NCI-H187 treated with DMSO at 0.1 percent for 48 hours (cell line): ENCODE results near the gene NCR3LG1.
A peak's percentile ranks its signal among the peaks of the same experiment; 100 is the strongest.

ENCODE experiments used
- DNase-seq: peaks from one replicate; lab custom pipeline; 2025; lab: John Stamatoyannopoulos, UW

The NCR3LG1 gene

DNA sequence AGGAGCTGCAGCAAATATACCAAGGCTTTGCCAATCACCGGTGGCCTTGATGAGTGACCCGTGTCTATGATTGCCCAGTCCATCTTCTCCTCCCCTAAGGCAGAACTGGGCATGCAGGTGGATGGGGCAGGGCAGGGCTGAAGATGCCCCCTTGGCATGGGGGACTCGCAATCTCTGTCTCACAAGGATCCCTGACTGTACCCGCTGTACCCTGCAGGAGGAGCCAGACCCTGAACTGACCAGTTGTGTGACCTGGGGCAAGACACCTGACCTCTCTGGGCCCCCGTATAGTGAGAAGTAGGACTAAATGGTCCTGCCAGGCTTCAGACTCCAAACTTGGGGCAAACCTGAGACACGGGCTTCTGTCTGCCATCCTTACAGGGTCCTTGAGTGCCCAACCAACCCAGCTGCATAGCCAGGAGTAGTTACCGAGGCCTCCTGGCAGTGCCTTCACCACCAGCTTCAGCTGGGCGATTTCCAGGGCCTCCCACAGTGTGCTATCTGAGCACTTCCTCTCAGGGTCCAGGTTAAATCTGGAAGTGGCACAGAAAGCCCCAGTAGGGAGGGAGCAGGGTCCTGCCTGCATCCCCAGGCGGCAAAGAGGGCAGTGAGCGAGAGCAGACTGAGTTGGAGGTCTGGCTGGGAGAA lies 43.3 kb downstream of the NCR3LG1 start:
- DNase-seq = no peak

DNA sequence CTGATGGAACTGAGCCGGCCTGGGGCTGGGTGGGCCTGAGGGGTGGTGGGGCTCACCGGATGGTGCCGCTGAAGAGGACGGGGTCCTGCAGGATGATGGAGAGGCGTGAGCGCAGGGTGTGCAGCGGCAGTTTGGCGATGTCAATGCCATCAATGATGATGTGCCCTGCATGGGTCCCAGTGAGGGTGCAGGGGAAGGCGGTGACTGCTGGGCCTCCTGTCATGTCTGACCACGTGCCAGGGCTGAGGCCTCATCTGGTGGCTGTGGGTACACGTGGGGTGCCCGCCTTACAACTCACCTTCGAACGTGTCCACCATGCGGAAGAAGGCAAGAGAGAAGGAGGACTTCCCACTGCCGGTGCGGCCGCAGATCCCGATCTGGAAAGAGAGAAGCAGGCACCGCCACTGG lies 44.0 kb downstream of the NCR3LG1 start:
- no peak for DNase-seq

DNA sequence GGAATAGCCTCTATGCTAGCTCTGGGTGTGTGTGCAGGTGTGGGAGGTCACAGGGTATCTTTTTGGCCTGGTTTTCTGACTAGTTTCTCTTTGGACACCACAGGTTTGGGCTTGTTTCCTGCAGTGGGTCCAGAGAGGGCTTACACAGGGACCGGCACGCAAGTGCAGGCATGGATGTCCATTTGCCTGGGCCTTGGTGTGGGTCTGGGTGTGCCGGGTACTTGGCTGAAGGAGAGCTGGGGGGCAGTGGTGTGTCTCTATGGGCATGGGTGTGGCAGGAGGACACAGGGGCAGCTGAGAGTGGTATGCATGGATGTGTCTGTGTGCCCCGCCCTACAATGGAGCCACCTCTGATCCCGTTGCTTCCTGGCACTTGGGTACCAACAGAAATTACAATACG lies 44.4 kb downstream of the NCR3LG1 start:
- DNase-seq = no peak

DNA sequence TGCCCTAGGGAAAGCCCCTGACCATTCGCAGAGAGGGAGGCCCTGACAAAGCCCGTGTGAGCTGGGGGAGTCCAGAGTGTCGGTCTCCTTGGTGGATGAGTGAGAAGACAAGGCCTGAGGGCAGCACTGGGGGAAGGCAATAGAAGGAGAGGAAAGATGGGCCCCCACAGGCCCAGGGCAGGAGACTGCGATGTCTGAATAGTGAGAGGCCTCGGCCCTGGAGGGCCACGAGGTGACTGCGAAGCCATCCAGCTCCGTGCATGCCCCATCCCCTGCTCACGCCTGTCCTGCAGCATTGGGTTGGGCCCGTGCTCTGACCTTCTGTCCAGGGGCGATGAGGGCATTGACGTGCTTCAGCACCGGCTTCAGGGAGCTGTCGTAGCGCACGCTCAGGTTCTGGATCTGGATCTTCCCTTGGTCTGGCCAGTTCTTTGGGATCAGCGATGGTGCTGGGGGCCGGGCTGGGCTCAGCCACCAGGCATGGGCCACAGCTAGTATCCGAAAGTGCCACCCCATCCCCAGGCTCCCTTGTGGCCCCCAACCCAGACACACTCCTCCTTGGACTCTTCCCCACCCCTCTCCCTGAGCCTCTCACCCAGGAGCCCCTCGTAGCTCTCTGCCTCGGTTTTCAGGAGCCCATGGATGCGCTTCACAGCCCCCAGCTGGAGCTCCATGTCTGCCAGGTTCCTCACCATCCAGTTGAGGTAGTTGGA lies 45.2 kb downstream of the NCR3LG1 start:
- no peak for DNase-seq

DNA sequence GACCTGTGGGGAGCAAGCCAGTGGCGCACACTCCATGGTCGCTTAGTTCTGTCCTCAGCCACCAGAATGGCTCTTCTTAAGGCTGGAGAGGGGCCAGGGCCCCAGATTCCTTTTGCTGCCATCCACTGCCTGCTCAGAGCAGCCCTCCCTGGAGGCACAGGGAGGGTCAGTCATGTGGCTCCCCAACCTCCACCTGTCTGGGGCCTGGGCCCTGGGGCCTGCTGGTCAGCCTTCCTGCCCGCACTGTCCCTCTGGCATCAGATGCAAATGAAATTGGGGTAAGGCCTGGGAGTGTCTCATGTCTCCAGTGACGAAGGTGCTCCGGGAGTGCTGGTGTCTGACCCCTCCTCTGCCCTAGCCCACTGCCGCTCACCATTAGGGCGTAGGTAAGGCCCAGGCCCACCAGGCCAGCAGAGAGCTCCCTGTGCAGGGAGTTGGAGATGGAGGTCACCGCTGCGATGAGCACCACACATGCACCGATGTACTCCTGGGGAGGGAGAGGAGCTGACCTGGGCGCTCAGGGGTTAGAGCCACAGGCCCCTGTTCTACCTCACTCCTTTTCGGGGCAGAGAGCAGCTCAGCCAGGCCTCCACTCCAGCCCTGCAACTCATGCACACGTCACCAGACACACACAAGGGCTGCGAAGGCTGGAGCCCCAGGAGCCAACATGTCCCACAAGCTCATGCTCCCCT lies 45.9 kb downstream of the NCR3LG1 start:
- DNase-seq = no peak

DNA sequence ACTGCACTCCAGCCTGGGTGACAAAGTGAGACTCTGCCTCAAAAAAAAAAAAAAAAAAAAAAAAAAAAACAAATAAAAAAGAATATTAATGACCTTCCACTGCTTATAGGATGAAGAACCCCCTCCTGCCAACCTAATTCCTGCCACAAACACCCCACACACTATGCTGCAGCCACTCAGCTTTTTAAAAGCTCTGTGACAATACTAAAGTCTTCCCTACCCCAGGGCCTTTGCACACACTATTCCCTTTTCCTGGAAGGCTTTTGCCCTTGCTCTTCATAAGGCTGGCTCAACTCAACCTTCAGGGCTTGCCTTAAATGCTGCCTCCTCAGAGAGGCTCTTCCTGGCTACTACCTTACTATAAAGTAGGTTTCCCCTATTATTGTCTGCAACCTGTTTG lies 47.6 kb downstream of the NCR3LG1 start:
- DNase-seq = no peak

DNA sequence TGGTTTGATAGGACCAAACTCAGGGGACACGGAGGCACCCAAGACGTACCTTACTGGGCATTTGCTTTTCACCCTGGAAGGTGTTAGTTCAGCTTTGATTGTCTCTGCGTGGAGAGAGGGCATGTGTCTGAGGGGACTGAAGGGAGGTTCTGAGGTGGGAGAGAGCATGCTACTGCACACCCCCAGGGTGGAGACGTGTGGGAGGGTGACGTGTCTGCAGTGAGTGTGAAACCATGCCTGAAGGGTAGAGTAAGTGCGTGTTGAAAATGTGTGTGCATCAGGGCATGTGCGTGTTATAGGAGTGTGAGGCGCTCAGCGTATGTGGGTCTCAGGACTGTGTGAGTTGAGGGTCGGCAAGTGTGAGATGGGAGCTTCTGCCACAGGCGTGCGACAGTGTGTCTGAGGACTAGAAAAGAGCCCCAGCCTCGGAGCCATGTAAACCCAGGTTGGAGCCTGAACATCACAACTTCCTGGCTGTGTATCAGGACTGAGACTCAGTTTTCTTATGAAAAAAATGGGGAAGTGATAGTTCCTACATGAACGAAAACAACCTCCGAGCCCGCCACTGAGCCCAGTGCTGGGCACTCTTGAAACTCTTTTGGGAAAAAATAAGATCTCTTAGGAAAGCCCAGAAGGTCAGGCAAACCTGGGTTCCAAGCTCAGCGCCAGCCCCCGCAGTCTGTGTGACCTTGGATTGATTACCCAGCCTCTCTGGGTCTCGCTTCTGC lies 48.6 kb downstream of the NCR3LG1 start:
- no peak for DNase-seq

DNA sequence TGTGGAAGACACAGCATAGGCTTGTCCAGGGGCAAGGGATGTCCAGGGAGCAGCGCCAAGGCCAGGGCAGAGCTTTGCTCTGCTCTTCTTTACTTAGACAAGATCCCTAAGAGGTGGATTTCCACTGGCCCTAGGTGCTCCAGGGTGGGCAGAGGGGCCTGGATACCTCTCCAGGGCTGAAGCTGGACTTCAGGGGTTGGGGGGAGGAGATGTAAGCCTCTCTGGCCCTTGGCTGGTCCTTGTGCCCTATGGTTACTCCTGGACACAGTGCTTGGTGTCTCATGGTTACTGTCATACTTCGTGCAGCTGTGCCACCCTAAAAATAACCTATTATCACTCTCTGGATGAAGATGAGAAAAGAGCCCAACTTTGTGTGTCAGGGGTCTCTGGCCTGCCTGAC lies 49.7 kb downstream of the NCR3LG1 start:
- DNase-seq = no peak

DNA sequence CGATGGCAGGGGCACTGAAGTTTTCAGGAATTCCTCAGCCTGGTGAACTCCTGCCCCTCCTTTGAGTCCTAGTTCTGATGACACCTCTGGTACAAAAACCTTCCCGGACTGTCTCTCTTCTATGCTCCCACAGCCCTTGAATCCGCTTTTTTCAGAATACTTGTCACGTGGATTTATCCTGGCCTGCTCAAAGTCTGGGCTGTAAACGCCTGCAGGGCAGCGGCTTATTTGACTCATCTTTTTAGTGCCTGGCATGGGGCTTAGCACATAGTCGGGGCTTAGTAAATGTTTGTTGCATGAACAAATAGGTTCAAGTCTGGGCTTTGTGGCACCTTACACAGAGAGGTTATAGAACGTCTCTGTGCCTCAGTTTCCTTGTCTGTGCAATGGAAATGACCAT lies 50.2 kb downstream of the NCR3LG1 start:
- no peak for DNase-seq

DNA sequence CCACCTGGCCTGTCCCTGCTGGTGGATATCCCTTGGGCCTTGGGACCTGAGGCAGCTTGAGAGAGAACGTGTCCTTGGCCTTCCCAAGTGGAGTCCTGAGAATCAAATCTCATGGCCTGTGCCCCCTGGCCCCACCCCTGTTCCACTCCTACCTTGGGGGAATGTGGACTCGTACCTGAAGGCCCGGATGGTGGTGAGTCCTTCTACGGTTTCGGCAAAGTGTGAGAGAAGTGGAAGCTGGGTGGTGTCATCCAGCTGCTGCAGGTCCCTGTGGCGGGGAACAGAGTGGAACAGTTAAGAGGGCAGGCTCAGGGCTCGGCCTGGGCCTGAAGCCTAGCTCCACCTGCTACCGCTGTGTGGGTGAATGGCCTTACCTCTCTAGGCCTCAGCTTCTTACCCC lies 50.9 kb downstream of the NCR3LG1 start:
- DNase-seq = no peak

DNA sequence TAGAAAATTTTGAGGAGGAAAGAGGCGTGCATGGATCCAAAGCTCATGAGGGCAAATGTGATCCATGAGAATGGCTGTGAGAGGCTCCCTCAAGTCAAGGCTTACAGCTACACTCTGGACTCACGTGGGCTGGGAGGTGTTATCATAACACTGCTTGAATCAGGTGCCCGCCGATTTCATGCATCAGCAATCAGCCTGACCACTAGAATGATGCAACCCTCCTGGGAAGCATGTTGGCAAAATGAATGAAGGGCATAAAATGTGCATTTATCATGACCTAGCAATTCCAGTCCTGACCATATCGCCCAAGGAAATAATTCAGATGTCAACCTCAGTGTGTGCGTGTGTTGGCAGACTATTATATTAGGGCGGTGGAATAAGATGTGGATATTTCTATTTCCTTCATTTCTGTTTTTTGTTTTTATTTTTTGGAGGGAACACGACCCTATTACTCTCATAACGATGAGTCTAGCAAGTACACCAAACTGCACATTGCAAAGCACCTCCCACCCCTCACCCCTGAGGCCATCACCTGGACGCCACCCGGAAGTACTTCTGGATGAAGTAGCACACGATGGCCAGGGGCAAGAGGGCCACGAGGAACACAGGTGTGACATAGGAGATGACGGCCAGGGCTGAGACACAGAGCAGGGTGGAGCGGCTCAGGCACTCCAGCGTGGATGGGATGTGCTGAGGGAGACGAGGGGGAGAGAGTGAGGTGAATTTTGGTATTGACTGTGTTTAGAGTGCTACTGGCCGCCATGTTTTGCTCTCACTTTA lies 52.6 kb downstream of the NCR3LG1 start:
- DNase-seq = no peak

DNA sequence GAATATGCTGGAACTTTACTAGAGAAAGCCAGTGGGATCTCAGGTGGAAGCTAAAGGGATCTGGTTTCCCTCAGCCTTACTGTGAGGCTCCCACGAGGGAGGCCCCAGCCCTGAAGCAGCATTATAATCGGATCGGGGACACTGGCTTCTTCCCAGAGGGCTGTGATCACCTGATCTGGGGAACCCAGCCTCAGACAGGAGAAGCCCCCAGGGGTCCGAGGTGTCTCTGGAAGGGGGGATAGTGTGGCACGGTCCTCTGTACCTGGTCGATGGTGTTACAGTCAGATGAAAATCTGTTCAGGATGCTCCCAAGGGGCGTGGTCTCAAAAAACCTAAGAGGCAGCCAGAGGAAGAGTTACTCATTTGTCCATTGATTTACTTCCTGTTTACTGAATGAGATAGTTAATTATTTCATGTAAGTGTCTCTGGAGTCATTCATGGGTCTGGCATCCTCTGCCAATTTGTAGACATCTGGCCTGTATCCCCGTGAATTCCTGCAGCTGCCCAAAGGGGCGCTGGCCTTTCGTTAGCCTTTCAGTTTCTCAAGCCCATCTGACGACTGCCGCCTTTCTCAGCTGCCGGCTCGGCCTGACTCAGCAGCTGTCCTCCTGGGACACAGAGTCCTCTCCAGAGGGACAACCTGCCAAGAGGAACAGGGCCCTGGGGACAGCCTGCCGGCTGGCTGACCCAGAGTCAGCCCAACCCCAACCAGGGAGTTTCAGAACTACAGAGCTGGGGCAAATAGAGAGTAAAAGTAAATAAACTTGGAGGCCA lies 53.8 kb downstream of the NCR3LG1 start:
- DNase-seq = no peak

DNA sequence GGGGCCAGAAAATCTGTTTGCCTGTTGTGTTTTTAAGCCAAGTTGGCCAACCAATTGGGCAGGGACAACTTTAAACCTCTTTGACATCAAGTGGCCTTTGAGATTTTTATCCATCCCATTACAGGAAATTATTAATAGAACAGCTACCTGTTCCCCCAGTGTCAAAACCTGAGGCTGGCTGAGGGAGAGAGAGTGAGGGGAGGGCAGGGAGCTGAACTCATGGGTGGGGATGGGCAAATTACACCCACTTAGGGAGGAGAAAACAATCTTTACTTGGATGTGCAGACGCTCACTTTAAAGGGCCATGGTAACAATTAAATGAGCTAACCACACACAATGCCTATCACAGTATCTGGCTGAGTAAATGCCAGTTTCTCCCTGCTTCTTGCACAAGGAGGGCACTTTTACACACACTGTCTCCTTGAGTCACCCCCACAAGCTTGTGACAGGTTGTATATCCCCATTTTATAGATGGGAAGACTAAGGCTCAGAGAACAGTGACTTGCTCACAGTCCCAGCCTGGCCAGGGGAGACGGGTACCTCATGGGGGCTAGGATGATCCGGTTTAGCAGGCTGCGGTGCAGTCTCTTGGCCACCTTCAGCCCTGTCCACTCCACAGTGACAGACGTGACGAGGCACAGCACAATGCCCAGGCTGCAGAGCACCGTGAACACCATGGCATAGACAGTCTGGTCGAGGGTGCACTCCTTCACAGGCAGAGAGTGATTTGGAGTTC lies 54.6 kb downstream of the NCR3LG1 start:
- no peak for DNase-seq

DNA sequence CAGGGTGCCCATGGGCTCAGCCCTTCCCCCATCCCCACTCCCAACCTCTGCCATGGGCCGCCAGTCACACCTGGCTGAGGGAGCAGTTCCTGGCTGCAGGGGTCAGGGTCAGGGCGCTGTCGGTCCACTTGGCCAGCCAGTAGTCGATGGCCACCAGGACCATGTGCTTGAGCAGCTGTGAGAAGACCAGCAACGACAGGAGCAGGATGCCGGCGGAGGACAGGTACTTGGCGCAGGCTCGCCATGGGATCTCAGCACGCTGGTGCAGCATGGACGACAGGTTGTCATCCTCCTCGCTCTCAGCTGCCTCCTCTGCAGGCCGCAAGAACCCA lies 55.2 kb downstream of the NCR3LG1 start:
- DNase-seq = no peak

DNA sequence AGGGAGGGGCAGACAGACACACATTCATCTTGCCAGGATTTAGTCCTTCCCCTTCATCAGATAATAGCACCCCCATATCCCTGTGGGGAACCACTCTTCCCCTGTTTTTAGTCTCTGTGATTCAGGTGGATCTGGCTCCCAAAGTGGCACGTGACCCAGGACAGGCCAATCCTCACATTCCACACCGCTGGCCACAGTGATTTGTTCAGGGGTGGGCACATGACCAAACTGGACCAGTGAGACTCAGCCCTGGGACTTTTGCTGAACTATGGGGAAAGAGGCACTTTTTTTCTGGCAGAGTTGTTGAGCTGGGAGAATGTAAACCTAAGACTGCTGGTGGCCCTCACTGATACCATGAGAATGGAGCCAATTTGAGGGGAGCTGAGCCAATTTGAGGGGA lies 56.0 kb downstream of the NCR3LG1 start:
- no peak for DNase-seq

DNA sequence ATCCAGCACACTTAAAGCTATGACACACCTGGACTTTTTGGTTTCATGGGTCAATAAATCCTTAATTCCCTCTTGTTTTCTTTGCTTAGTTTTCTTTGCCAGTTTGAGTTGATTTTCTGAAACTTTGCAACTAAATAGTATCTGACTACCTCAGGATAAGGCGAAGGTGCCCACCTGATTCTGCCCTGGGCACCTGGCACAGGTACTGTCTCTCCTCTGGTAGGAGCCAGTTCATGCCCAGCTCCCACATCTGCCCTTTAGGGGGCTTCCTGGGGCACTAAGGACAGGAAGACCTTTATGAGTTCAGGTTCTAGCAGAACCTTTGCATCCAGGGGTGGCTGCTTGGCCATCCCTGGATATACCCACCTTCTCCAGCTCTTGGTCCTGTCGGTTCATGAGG lies 56.4 kb downstream of the NCR3LG1 start:
- no peak for DNase-seq

DNA sequence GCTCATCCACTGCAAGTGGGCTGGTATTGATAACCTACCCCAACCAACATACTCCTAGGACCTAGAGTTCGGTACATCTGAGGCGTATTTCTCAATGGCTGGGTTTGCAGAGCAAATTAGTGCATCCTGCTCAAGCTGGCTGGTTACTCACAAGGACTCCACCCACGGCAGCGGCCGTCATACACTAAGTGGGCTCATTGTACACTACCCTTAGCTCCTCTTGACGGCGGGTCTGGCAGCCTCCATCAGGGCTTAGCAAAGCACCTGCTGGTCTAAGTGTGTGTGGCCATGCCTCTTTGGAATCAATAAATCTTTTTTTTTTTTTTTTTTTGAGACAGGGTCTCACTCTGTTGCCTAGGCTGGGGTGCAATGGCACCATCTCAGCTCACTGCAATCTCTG lies 57.0 kb downstream of the NCR3LG1 start:
- DNase-seq = peak; percentile 36

DNA sequence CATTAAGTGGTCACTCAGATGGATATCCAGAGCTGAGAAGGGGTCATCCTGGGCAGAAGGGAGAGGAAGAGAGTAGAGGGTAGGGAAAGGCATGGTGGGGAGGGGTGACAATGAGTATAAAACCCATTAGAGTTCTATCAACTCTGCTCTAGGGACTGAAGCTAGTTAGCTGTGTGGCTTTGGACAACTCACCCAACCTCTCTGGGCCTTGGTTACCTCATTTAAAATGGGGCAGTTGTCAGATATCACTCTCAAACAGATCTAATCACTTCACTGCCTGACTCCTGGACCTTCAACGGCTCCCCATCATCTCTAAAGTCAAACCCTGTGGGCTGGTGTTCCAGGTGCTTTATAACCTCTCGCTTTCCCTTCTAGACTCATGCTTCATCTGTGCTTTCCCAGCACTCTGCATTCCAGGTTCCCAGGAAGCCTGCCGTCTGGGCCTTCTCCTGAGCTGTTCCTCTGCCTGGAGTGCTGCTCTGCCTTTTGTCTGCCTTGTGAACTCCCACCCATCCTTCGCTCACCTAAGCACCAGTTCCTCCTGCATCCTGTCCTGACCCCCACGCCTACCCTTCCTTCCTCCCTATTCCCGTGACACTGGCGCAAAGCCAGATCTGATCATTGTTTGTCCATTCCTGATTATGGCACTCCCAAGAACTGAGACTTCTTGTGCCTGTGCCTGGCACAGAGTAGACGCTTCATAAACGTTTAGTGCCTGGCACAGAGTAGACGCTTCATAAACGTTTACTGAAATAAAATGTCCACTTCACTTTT lies 59.2 kb downstream of the NCR3LG1 start:
- no peak for DNase-seq

DNA sequence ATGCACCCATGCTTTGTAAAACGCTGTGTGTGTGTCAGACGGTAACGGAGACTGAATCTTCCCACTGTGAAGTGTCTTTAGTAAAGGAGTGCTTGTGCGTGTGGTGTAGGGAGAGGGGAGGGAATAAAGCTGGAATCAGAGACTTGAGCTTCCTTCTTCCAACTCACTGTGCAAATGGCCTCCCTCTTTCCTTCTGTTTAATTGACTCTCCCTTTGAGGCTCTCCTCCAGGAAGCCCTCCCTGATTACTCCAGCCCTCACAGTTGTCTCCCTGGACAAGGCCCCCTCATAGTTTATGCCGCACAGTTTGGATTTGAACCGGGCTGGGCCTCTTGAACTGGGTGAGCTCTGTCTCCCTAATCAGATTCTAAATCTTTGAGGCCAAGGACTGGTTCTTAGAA lies 59.8 kb downstream of the NCR3LG1 start:
- DNase-seq = no peak
